ENCODE measurements around the gene TBX6.

DNA sequence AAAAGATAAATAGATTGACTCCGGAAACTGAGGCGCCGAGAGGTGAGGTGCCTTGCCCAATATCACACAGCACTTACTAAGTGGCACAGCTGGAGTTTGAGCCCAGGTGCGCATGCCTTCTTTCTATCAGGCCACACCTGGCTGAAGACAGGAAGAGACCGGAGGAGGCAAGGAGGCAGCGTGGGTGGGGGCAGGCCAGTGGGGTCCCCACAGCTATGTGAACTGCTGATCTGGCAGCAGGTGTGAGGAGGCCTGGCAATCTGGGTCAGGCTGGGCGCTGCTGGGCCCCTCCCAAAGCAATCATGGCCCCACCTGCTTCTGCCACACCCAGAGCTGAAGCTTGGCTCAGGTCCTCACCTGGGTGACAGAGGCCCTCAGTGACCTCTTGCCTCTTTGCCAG lies 23.5 kb upstream of the TBX6 start:
- TF ChIP-seq, protein P1, sequence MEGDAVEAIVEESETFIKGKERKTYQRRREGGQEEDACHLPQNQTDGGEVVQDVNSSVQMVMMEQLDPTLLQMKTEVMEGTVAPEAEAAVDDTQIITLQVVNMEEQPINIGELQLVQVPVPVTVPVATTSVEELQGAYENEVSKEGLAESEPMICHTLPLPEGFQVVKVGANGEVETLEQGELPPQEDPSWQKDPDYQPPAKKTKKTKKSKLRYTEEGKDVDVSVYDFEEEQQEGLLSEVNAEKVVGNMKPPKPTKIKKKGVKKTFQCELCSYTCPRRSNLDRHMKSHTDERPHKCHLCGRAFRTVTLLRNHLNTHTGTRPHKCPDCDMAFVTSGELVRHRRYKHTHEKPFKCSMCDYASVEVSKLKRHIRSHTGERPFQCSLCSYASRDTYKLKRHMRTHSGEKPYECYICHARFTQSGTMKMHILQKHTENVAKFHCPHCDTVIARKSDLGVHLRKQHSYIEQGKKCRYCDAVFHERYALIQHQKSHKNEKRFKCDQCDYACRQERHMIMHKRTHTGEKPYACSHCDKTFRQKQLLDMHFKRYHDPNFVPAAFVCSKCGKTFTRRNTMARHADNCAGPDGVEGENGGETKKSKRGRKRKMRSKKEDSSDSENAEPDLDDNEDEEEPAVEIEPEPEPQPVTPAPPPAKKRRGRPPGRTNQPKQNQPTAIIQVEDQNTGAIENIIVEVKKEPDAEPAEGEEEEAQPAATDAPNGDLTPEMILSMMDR (conservative IDR thresholded peaks at IDR 0.05; ENCODE audit: low read depth, low read length), result no peak
- TF ChIP-seq, protein P2, sequence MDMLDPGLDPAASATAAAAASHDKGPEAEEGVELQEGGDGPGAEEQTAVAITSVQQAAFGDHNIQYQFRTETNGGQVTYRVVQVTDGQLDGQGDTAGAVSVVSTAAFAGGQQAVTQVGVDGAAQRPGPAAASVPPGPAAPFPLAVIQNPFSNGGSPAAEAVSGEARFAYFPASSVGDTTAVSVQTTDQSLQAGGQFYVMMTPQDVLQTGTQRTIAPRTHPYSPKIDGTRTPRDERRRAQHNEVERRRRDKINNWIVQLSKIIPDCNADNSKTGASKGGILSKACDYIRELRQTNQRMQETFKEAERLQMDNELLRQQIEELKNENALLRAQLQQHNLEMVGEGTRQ (IDR thresholded peaks at IDR 0.05; ENCODE audit: low read depth, low read length), result no peak
- TF ChIP-seq SMC3 (IDR thresholded peaks at IDR 0.05; ENCODE audit: low read depth, low read length) (no peak), RFX5 (IDR thresholded peaks at IDR 0.05; ENCODE audit: low read depth, low read length) (no peak), POLR2A (IDR thresholded peaks at IDR 0.05; ENCODE audit: low read depth, low read length) (no peak), MXI1 (IDR thresholded peaks at IDR 0.05; ENCODE audit: borderline replicate concordance, low read depth, low read length) (no peak), RAD21 (IDR thresholded peaks at IDR 0.05; ENCODE audit: low read length) (no peak)
